Fibroblast of skin of left biceps (primary cell): ENCODE results near the gene TSKU.
"Not testable (repeated sequence)": the region's sequence is repeated elsewhere in the genome, so short reads cannot be mapped to it uniquely, and the experiment has no call there.

Experiments
- DNase-seq, 2 experiments: peaks; one replicate each; pipeline ENCODE4 v3.0.0-alpha.2; 2013; ENCODE audit warnings: low read depth in 2 of 2

Gene TSKU

DNA sequence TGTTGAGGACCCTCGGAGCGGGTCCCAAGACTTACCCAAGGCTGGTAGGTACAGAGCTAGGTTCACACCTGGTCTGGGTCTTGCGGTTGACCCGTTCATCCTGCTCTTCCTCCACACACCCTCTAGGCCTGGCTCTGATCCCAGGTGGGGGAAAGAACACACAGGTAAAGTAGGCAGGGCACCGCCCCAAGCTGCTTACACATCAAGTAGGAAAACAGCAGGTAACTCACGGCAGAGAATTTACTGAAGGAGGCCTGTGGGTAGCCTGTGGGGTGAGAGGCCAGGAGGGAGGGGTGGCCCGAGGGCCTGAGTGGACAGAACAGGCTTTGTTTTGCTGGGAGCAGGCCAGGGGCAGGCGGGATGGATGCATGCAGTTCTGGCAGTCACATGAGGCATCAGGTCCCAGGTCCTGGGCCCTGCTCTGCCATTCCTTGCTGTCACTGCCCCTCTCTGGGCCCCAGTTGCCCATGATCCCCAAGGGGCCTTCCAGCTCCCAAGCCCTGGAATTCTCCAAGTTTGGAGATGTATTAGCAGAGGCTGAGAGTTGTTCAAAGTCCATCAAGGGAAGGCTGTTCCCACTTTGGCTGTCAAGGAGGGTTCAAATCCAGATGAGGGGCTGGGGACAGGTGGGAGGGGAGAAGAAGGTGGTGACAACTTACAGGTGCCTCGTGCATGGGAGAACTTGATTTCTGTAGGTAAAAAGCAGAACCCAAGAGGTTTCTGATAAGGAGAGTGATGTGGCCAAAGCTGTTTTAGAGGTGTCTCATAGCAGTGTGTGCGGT is 5.7 kb downstream of the TSKU start:
- DNase-seq = no peak

GRCh38 chr11:76789443-76789719 is 6.2 kb downstream of the TSKU start:
- no peak for DNase-seq

DNA sequence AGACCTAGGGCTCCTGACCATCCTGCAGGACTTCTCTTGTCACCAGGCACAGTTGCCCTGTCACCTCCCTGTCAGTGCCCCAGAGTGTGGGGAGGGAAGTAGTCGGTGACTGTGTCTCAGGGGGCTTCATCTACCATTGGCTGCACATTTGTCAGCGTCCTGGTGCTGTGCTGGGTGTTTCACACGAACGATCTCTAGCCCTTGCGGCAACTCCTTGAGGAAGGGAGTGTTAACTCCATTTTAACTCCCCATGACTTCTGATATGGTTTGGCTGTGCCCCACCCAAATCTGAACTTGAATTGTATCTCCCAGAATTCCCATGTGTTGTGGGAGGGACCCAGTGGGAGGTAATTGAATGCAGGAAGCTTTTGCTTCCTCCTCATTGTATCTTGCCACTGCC is 7.1 kb downstream of the TSKU start:
- no peak for DNase-seq

DNA sequence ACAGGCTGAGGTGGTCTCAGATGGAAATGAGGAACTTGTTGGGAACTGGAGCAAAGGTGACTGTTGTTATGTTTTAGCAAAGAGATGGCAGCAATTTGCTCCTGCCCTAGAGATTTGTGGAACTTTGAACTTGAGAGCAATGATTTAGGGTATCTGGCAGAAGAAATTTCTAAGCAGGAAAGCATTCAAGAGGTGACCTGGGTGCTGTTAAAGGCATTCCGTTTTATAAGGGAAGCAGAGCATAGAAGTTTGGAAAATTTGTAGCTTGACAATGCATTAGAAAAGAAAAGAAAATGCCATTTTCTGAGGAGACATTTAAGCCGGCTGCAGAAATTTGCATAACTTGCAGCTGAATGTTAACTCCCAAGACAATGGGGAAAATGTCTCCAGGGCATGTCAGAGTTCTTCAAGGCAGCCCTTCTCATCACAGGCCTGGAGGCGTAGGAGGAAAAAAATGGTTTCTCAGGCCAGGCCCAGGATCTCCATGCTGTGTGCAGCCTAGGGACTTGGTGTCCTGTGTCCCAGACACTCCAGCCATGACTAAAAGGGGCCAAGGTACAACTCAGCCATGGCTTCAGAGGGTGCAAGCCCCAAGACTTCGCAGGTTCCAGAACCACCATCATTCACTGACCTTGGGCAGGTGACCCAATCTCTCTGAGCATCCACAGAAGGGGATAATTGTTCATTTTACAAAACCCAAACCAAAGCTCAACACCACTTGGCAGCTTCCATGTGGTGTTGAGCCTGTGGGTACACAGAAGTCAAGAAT is 8.0 kb downstream of the TSKU start:
- not testable (repeated sequence) for DNase-seq

GRCh38 chr11:76791861-76792260 is 8.7 kb downstream of the TSKU start:
- no peak for DNase-seq

GRCh38 chr11:76792505-76793264 is 9.5 kb downstream of the TSKU start:
- DNase-seq = no peak

DNA sequence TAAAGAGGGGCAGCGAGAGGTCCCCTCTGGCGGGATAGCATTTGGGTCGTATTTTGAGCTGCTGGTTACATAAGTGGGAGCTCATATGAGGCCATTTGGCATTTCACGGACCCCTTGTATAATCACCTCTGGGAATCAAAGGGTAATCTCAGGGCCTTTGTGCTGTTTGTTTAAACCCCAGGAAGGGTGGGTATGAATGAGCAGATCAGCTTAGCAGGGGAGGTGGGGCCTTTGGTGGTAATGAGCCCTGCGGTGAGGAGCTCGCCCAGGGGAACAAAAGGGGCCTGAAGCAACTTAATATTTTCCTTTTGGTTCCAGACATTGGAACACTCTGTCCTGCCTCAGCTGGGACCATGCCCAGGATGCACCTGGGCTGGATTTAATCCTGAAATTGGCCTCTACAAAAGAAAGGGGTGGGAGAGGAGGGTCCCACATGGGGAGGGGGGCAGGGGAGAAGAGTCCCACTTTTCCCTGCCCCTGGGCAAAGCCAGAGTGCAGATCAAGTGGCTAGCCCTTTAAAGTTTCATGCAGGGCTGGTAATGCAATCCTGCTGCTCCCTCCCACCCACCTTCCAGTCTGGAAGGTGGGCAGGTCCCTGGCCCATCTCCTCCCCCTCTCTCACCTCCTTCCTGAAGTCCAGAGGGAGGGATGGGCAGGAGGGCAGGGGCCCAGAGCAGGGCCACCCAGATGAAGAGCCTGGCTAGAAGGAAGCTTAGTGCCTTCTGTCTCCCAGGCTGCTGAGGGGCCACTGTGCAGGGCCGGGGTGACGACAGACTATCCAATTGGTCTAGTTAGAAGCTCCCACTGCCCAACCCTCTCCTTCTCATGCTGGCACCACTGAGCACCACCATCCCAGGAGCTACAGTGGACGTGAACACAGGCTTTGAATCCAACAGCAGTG is 10.5 kb downstream of the TSKU start:
- DNase-seq = no peak

DNA sequence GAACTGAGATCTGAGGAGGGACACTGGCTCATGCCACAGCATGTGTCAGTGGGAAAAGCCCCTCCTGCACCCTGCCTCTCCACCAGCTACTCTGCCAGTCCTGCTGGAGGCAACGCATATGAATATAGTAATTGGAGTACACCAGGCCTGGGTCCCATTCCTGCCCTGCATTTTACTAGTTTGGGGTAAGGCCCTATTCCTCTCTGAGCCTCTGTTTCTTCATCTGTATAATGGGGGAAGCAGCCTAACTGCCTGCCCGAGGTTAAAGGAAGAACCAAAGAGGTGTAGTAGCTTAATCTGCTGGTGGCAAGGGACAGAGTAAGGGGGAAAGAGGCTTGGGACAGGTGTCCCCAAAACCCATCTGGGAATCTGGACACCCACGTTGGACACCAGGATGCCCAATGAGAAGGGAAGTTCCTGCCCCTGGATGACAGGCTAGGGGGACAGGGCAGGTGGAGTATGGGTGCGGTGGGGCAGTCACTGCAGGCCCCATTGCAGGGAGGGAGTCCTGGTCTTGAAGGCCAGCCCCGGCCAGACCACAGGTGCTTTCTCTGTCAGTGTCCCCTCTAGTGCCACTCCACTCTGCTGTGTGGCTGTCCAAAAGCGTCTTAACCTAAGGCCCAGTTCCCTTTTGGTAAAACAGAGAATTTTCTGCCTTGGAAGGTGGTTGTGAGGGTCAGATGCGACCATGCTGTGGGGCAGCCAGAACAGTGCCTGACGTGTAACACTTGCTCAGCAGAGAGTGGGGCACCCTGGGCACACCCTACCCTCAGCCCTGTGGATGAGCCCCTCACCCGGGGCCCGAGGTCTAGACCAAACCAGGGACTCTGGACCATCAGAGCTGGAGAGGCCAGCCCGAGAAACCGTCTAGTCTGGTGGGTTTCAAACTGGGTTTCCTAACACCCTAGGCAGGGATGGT is 11.5 kb downstream of the TSKU start:
- DNase-seq = no peak

GRCh38 chr11:76795290-76795935 is 12.3 kb downstream of the TSKU start:
- DNase-seq = no peak

DNA sequence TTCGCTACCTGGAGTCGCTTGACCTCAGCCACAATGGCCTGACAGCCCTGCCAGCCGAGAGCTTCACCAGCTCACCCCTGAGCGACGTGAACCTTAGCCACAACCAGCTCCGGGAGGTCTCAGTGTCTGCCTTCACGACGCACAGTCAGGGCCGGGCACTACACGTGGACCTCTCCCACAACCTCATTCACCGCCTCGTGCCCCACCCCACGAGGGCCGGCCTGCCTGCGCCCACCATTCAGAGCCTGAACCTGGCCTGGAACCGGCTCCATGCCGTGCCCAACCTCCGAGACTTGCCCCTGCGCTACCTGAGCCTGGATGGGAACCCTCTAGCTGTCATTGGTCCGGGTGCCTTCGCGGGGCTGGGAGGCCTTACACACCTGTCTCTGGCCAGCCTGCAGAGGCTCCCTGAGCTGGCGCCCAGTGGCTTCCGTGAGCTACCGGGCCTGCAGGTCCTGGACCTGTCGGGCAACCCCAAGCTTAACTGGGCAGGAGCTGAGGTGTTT is 12.8 kb downstream of the TSKU start:
- DNase-seq = no peak

- DNase-seq = no peak
Measured at GRCh38 chr11:76796511-76797198, 13.5 kb downstream of the TSKU start.

DNA sequence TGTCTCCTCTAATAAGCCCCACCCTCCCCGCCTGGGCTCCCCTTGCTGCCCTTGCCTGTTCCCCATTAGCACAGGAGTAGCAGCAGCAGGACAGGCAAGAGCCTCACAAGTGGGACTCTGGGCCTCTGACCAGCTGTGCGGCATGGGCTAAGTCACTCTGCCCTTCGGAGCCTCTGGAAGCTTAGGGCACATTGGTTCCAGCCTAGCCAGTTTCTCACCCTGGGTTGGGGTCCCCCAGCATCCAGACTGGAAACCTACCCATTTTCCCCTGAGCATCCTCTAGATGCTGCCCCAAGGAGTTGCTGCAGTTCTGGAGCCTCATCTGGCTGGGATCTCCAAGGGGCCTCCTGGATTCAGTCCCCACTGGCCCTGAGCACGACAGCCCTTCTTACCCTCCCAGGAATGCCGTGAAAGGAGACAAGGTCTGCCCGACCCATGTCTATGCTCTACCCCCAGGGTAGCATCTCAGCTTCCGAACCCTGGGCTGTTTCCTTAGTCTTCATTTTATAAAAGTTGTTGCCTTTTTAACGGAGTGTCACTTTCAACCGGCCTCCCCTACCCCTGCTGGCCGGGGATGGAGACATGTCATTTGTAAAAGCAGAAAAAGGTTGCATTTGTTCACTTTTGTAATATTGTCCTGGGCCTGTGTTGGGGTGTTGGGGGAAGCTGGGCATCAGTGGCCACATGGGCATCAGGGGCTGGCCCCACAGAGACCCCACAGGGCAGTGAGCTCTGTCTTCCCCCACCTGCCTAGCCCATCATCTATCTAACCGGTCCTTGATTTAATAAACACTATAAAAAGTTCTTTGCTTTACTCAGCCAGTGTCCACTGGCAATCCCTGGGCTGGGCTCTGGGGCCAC is 14.4 kb downstream of the TSKU start:
- no peak for DNase-seq

- no peak for DNase-seq
Measured at GRCh38 chr11:76798202-76798581, 15.0 kb downstream of the TSKU start.

- DNase-seq = no peak
Measured at GRCh38 chr11:76798671-76799065, 15.5 kb downstream of the TSKU start.

DNA sequence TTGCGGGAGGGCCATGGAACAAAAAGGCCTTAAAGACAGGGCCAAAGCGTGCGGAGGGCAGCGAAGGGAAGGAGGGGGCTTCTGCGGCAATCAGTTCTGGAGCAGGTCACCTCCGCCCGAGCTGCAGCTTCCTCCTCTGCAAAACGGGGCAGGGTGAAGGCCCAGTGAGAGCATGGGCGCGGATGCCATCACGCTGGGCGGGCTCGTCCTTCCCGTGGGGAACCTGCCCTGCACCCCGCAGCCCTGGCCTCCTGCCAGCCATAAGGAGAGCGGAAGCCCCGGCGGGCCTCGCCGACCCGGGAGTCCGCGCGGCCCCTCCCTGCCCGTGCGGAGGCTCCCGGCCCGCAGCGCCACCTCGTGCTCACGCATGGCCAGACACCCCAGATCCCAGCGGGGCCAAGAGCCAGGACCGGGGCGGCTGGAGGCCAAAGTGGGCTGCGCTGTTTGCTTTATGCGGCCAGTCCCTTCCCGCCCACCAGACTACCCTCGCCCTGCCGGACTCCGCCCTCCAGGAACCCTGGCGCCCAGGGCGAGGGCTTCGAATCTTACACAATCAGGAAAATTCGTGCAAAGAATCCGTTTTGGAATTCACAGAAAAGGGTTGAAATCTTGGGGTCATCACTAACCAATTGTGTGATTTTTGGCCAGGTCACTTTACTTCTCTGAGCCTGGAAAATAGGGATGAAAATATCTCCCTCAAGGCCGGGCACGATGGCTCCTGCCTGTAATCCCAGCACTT is 16.1 kb downstream of the TSKU start:
- no peak for DNase-seq

DNA sequence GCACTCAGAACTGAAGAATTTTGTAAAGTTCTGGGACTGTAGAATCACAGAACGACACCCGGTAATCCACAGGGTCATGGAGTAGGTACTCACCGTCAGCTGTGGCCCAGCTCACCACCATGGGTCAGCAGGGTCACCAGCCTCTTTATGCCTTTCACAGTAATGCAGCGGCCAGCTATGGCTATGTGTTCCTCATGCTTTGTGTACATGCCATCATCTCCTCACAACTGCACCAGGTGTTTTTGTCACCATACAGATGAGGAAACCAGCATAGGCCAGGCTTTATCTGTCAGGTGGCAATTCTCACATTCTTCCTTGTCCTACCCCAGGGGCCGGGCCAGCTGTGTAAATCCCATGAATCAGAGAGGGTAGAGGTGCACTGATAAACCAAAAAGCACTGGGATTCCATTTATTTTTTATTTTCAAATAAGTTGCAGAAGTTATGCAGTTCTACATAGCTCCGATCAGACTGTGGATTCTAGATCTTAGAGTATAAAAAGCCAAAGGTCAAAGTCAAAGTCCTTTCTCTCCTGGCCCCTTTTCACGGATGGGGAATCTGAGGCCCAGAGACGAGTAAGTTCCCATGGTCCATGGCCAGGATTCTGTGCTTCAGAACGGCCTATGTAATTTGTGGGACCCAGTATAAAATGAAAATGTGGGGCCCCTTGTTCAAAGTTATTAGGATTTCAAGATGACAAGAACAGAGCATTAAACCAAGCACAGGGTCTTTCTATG is 17.5 kb downstream of the TSKU start:
- DNase-seq = no peak

DNA sequence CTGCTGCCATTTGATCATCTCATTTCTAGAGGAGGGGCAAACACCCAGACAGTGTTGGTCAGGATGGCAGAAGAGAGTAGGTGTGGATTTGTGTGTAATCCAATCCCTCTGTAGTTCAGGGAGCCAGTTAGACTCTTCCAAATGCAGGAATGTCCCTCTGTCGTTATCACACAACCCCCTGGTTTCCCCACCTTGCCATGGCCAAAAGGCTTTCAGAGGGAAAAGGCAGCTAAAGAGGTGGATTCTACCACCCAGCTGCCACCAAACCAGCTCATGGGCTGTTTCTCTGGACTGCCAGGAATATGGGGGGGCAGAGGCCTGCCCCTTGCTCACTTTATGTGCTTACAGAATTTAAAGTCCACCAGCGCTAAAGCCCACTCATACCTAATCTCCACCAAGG is 18.1 kb downstream of the TSKU start:
- DNase-seq = no peak
